Thymus (tissue), 11 donors: Measurements from ENCODE around the gene MFSD2A. TPM values are rescaled to one million over a fixed set of nuclear protein-coding genes. Genes with fewer than 3 reads are reported as not detected.
A peak's percentile ranks its signal among the peaks of the same experiment; 100 is the strongest.
"Not testable (repeated sequence)": the region's sequence is repeated elsewhere in the genome, so short reads cannot be mapped to it uniquely, and the experiment has no call there.

Experiments used
- DNase-seq, 9 donors: peaks; one replicate each; pipeline ENCODE4 v3.0.0-alpha.2; 2013; ENCODE audit warnings: low spot score in 9 of 9, low read depth in 6 of 9, missing footprints in 1 of 9
- H3K27ac ChIP-seq, 2 donors: one replicate each; pipeline ENCODE4 v1.5.1; 2013; ENCODE audit warnings: control low read depth in 1 of 2, low read depth in 1 of 2, low read length in 1 of 2, mild to moderate bottlenecking in 1 of 2, moderate library complexity in 1 of 2
- H3K27me3 ChIP-seq, 2 donors: one replicate each; pipeline ENCODE4 v1.5.1; 2013; ENCODE audit warnings: low read length in 1 of 2; ENCODE audit not compliant: control insufficient read depth in 2 of 2, insufficient read depth in 1 of 2
- H3K36me3 ChIP-seq, 2 donors: one replicate each; pipeline ENCODE4 v1.5.1; 2013; ENCODE audit warnings: low read length in 1 of 2, mild to moderate bottlenecking in 1 of 2, moderate library complexity in 1 of 2; ENCODE audit not compliant: control insufficient read depth in 2 of 2, insufficient read depth in 2 of 2
- H3K4me1 ChIP-seq, 2 donors: one replicate each; pipeline ENCODE4 v1.5.1; 2013; ENCODE audit warnings: low read length in 2 of 2; ENCODE audit not compliant: control insufficient read depth in 2 of 2, insufficient read depth in 2 of 2
- H3K4me3 ChIP-seq, 2 donors: one replicate each; pipeline ENCODE4 v1.5.1; 2013; ENCODE audit warnings: low read length in 2 of 2, control low read depth in 1 of 2, mild to moderate bottlenecking in 1 of 2
- H3K9me3 ChIP-seq, 2 donors: one replicate each; pipeline ENCODE4 v1.5.1; 2013; ENCODE audit warnings: low read length in 1 of 2, mild to moderate bottlenecking in 1 of 2; ENCODE audit not compliant: control insufficient read depth in 2 of 2, insufficient read depth in 1 of 2
- WGBS: extraction: QIAGEN DNeasy Blood & Tissue Kit; methylation state at CpG from one replicate; pipeline ENCODE4 v1.1.7; 2013; 5-methylcytosine and 5-hydroxymethylcytosine counted together
- polyA plus RNA-seq: library from polyadenylated mRNA; stranded (reverse); fragments of 200-250 nt; gene quantifications from one replicate; pipeline ENCODE4 v1.2.3, GENCODE V29; 2013
- total RNA-seq: library from RNA; stranded (reverse); fragments of 120-200 nt; gene quantifications from one replicate; pipeline ENCODE4 v1.2.4, GENCODE V29; 2013
- donor health status: healthy.

The MFSD2A gene
- total and polyA plus RNA-seq, 2 donors: 2.3 to 2.9 TPM

DNA sequence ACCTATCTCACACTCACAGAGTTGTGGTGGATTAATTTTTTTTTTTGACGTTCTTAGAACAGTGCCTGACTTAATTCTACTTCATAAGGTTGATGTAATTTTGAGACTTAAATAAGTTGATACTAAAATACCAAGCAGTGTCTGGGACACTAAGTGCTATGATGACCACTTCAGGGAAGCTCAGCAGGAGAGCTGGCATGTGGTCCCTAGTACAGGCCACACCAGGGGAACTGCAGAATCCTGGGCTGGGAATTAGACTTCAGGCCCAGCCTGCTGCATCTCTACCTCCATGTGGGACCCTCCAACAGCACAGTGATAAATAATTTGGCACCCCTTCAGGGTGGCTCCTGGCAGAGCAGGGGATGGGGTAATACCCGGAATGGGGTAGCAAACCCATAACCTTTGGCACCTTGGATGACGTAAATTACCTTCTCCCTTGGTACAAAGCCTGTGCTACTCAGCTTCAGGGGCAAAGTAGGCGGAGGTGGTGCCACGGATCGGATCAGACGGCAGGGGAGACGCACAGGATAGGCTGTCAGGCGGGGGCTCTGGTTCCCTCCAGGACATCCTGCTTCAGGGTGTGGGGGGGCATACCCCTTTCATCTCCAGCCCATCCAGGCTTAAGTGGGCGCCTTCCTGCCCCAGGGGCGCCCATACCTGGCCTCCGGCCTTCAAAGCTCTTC, 4.8 kb downstream of the MFSD2A start:
- Histone ChIP-seq H3K27me3 (peaks cover 0 to 7% of the 10 kb centered on the region in 2 donors), H3K4me3 (no peak overlapping the region), H3K9me3 (peaks cover 0 to 4% of the 10 kb centered on the region in 2 donors), H3K36me3 (peaks cover 0 to 5% of the 10 kb centered on the region in 2 donors), H3K27ac (peak overlapping the region in 1 of 2 donors; percentile 87), H3K4me1 (peaks cover 19 to 38% of the 10 kb centered on the region in 2 donors)
- DNase-seq: peak in 2 of 9 donors; percentile 12 to 20
- WGBS: 66% methylated on average over 12 of the region's 12 CpGs

- peak; percentile 30 to 84 (median 52) for DNase-seq
- Histone ChIP-seq H3K9me3 (peaks cover 0 to 4% of the 10 kb centered on the region in 2 donors), H3K27me3 (peaks cover 0 to 7% of the 10 kb centered on the region in 2 donors), H3K4me3 (no peak overlapping the region), H3K27ac (peak overlapping the region; percentile 55 to 87), H3K4me1 (peaks cover 19 to 31% of the 10 kb centered on the region in 2 donors), H3K36me3 (peaks cover 0 to 5% of the 10 kb centered on the region in 2 donors)
- WGBS: 5% methylated on average over 13 of the region's 13 CpGs
Measured at GRCh38 chr1:39960431-39960958, 5.5 kb downstream of the MFSD2A start.

GRCh38 chr1:39962450-39962825, 7.5 kb downstream of the MFSD2A start:
- WGBS: 98% methylated on average over 17 of the region's 17 CpGs
- no peak overlapping the region for H3K4me3 ChIP-seq
- H3K27me3 ChIP-seq: no peaks in the 10 kb centered on the region
- no peak for DNase-seq
- peaks cover 0 to 4% of the 10 kb centered on the region in 2 donors for H3K9me3 ChIP-seq
- peaks cover 3 to 7% of the 10 kb centered on the region in 2 donors for H3K36me3 ChIP-seq
- H3K4me1 ChIP-seq: peaks cover 10 to 17% of the 10 kb centered on the region in 2 donors
- no peak overlapping the region for H3K27ac ChIP-seq

DNA sequence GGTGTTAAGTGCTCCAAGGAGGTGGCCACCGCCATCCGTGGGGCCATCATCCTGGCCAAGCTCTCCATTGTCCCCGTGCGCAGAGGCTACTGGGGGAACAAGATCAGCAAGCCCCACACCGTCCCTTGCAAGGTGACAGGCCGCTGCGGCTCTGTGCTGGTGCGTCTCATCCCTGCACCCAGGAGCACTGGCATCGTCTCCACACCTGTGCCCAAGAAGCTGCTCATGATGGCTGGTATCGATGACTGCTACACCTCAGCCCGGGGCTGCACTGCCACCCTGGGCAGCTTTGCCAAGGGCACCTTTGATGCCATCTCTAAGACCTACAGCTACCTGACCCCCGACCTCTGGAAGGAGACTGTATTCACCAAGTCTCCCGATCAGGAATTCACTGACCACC, 8.0 kb downstream of the MFSD2A start:
- DNase-seq, H3K9me3 ChIP-seq, H3K27ac ChIP-seq, H3K27me3 ChIP-seq, H3K4me3 ChIP-seq, H3K36me3 ChIP-seq: not testable (repeated sequence)
- peaks cover 10 to 16% of the 10 kb centered on the region in 2 donors for H3K4me1 ChIP-seq
- WGBS: 97% methylated on average over 11 of the region's 13 CpGs

GRCh38 chr1:39964552-39964951, 9.6 kb downstream of the MFSD2A start:
- Histone ChIP-seq H3K27me3 (no peaks in the 10 kb centered on the region), H3K9me3 (peaks cover 0 to 4% of the 10 kb centered on the region in 2 donors), H3K4me3 (no peak overlapping the region), H3K4me1 (peaks cover 10 to 16% of the 10 kb centered on the region in 2 donors), H3K36me3 (peaks cover 7 to 14% of the 10 kb centered on the region in 2 donors), H3K27ac (no peak overlapping the region)
- WGBS: 98% methylated on average over 4 of the region's 4 CpGs
- no peak for DNase-seq

- peaks cover 10 to 15% of the 10 kb centered on the region in 2 donors for H3K4me1 ChIP-seq
- WGBS: 97% methylated on average over 9 of the region's 9 CpGs
- peaks cover 9 to 14% of the 10 kb centered on the region in 2 donors for H3K36me3 ChIP-seq
- H3K27me3 ChIP-seq: no peaks in the 10 kb centered on the region
- DNase-seq: no peak
- H3K4me3 ChIP-seq: no peak overlapping the region
- no peak overlapping the region for H3K27ac ChIP-seq
- peaks cover 0 to 4% of the 10 kb centered on the region in 2 donors for H3K9me3 ChIP-seq
Measured at GRCh38 chr1:39965044-39965443, 10.1 kb downstream of the MFSD2A start.

GRCh38 chr1:39969048-39969447, 14.1 kb downstream of the MFSD2A start:
- Histone ChIP-seq H3K27me3 (no peaks in the 10 kb centered on the region), H3K36me3 (peaks cover 9 to 14% of the 10 kb centered on the region in 2 donors), H3K27ac (no peak overlapping the region), H3K9me3 (no peaks in the 10 kb centered on the region), H3K4me3 (no peak overlapping the region), H3K4me1 (peaks cover 0 to 4% of the 10 kb centered on the region in 2 donors)
- DNase-seq: no peak
- 98% methylated on average over 9 of the region's 9 CpGs for WGBS

DNA sequence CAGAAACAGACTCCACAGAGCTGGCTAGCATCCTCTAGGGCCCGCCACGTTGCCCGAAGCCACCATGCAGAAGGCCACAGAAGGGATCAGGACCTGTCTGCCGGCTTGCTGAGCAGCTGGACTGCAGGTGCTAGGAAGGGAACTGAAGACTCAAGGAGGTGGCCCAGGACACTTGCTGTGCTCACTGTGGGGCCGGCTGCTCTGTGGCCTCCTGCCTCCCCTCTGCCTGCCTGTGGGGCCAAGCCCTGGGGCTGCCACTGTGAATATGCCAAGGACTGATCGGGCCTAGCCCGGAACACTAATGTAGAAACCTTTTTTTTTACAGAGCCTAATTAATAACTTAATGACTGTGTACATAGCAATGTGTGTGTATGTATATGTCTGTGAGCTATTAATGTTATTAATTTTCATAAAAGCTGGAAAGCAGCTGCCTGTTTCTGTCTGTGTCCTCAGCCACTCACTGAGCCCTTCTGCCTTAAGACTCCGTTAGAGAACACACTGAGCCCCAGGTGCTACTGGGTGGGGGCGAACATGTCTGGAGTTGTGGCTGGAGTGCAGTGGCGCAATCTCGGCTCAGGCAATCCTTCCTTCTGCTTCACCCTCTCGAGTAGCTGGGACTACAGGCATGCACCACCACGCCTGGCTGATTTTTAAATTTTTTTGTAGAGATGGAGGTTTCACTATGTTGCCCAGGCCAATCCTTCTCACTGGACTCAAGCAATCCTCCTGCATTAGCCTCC, 14.8 kb downstream of the MFSD2A start:
- Histone ChIP-seq H3K4me3 (no peak overlapping the region), H3K9me3 (no peaks in the 10 kb centered on the region), H3K27me3 (no peaks in the 10 kb centered on the region), H3K36me3 (peaks cover 9 to 14% of the 10 kb centered on the region in 2 donors), H3K4me1 (peaks cover 0 to 4% of the 10 kb centered on the region in 2 donors), H3K27ac (no peak overlapping the region)
- DNase-seq: no peak
- WGBS: 93% methylated on average over 13 of the region's 13 CpGs

DNA sequence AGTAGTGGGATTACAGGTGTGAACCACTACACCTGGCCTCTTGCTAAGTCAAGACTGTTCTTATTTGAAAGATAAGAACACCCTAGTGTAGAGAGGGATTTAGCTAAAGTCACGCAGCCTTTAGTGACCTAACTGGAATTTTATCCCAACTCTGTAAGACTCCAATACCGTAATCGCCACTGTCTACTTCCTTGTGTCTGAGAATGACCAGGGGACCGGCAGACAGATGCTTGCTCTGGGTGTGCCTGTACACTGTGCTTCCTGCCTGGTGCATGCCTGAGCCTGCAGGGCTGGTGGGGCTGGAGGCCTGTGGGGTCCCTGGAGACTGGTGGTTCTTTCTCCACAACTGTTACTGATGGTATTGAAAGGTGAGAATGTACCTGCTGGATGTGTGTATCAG, 15.3 kb downstream of the MFSD2A start:
- Histone ChIP-seq H3K9me3 (no peaks in the 10 kb centered on the region), H3K27ac (no peak overlapping the region), H3K4me1 (peaks cover 0 to 4% of the 10 kb centered on the region in 2 donors), H3K4me3 (no peak overlapping the region), H3K27me3 (no peaks in the 10 kb centered on the region), H3K36me3 (peaks cover 9 to 14% of the 10 kb centered on the region in 2 donors)
- WGBS: 94% methylated on average over 4 of the region's 4 CpGs
- DNase-seq: no peak
